K562 (cell line): ENCODE measurements around the gene KBTBD13. TPM values are rescaled to one million over a fixed set of nuclear protein-coding genes. Genes with fewer than 3 reads are reported as not detected.

Experiments used
- BMI1 ChIP-seq: fragments of 150-350 bp; IDR thresholded peaks from 2 replicates; pipeline ENCODE4 v1.6.1; 2014; ENCODE audit warnings: low read length
- CHD1 ChIP-seq: fragments of 200-600 bp; sonication (generic); IDR thresholded peaks from one replicate; pipeline ENCODE4 v1.6.1; 2012; ENCODE audit warnings: mild to moderate bottlenecking, moderate library complexity, low read length, inconsistent platforms
- ETV5 ChIP-seq: sonication (generic); formaldehyde crosslinking; IDR thresholded peaks from 2 replicates; pipeline ENCODE4 v1.4.0; 2020; ENCODE audit warnings: low read depth, mild to moderate bottlenecking, missing genetic modification reagents
- FOS ChIP-seq: IDR thresholded peaks from 3 replicates; pipeline ENCODE4 v1.6.1; 2011; ENCODE audit not compliant: insufficient read length; ENCODE audit errors: extremely low read depth
- FUS ChIP-seq: fragments of 200-400 bp; formaldehyde crosslinking; optimal IDR thresholded peaks from 2 replicates; pipeline ENCODE3; 2017; ENCODE audit warnings: low read depth, low read length
- GATA2 ChIP-seq: sonication (generic); formaldehyde crosslinking; IDR thresholded peaks from 2 replicates; pipeline ENCODE4 v1.4.0; 2020; ENCODE audit warnings: mild to moderate bottlenecking, missing genetic modification reagents
- JUNB ChIP-seq: fragments of 450-650 bp; formaldehyde crosslinking; conservative IDR thresholded peaks from 2 replicates; pipeline ENCODE4 v1.4.0; 2020; ENCODE audit warnings: mild to moderate bottlenecking
- JUND ChIP-seq, 2 experiments: IDR thresholded peaks; 2 replicates in 1 of 2; 3 replicates in 1 of 2; pipeline ENCODE4 v1.6.1; 2011; ENCODE audit warnings: borderline replicate concordance in 2 of 2, low read depth in 2 of 2, low read length in 2 of 2, improper control_type of control experiment in 1 of 2, missing biosample characterization in 1 of 2, missing genetic modification characterization in 1 of 2, missing genetic modification reagents in 1 of 2
- KAT7 ChIP-seq: sonication (generic); formaldehyde crosslinking; IDR thresholded peaks from 2 replicates; pipeline ENCODE4 v1.8.0; 2022; ENCODE audit warnings: missing genetic modification reagents, mild to moderate bottlenecking, borderline replicate concordance
- RB1 ChIP-seq: fragments of 450-650 bp; IDR thresholded peaks from 2 replicates; pipeline ENCODE4 v1.6.1; 2017; ENCODE audit warnings: low read depth, mild to moderate bottlenecking
- SMARCA4 ChIP-seq: fragments of 450-650 bp; IDR thresholded peaks from 2 replicates; pipeline ENCODE4 v1.6.1; 2016
- XRCC5 ChIP-seq: fragments of 200-400 bp; formaldehyde crosslinking; IDR thresholded peaks from 2 replicates; pipeline ENCODE4 v1.6.1; 2017; ENCODE audit warnings: low read depth, mild to moderate bottlenecking, low read length
- ZC3H4 ChIP-seq: sonication (generic); formaldehyde crosslinking; IDR thresholded peaks from 2 replicates; pipeline ENCODE4 v1.9.0; 2021; ENCODE audit warnings: missing genetic modification reagents, borderline replicate concordance
- ZNF184 ChIP-seq: sonication (generic); formaldehyde crosslinking; IDR thresholded peaks from 2 replicates; pipeline ENCODE4 v1.5.0; 2020; ENCODE audit warnings: missing genetic modification reagents
- ZNF197 ChIP-seq: fragments of 200-800 bp; sonication (Bioruptor generic); IDR thresholded peaks from 2 replicates; pipeline ENCODE4 v1.6.1; 2016; ENCODE audit warnings: low read depth, missing genetic modification characterization, missing compliant biosample characterization
- ZNF780A ChIP-seq: fragments of 250-450 bp; sonication (Bioruptor Pico); IDR thresholded peaks from 2 replicates; pipeline ENCODE4 v1.5.0; 2021; ENCODE audit warnings: mild to moderate bottlenecking
- polyA plus RNA-seq, 8 experiments: library from polyadenylated mRNA; depleted of rRNA in 4 of 8; stranded (reverse) in 5 of 8; unstranded in 3 of 8; fragments of >200 nt; fragmentation: Nextera tagmentation in 2 of 8; fragmentation: Illumina TruSeq in 1 of 8; extraction: Ambion mirVana in 2 of 8; extraction: Trizol in 1 of 8; gene quantifications; 2 replicates each; pipeline versions ENCODE4 v1.2.1 to v1.2.3, GENCODE V29; 2011 to 2014; ENCODE audit warnings: inconsistent platforms in 1 of 8, missing spikeins in 1 of 8
- total RNA-seq, 7 experiments: library from RNA; depleted of rRNA in 6 of 7; stranded (reverse); fragments of >200 nt in 6 of 7; fragmentation: Illumina TruSeq in 2 of 7; extraction: Trizol in 2 of 7; gene quantifications; 2 replicates each; pipeline versions ENCODE4 v1.2.1 to v1.2.3, GENCODE V29; 2011 to 2021; ENCODE audit warnings: low replicate concordance in 1 of 7
- TF ChIP-seq, protein P1 (sequence below): fragments of 200-800 bp; sonication (Bioruptor generic); IDR thresholded peaks from 2 replicates; pipeline ENCODE4 v1.6.1; 2016; ENCODE audit warnings: missing genetic modification characterization, missing compliant biosample characterization
- TF ChIP-seq, protein P2 (sequence below): sonication (generic); formaldehyde crosslinking; IDR thresholded peaks from 2 replicates; pipeline ENCODE4 v1.8.0; 2022; ENCODE audit warnings: mild to moderate bottlenecking, missing genetic modification reagents
- TF ChIP-seq, protein P3 (sequence below): fragments of 250-450 bp; sonication (Bioruptor Pico); IDR thresholded peaks from 2 replicates; pipeline ENCODE4 v1.8.0; 2022; ENCODE audit warnings: inconsistent platforms, mild to moderate bottlenecking, moderate library complexity, borderline replicate concordance

The KBTBD13 gene
- total and polyA plus RNA-seq, 9 of the 15 experiments (the other 6 are each of a cell fraction or from before 2014, with no cell fraction given): 0.07 to 0.13 (median 0.10) TPM; not detected in 3

DNA sequence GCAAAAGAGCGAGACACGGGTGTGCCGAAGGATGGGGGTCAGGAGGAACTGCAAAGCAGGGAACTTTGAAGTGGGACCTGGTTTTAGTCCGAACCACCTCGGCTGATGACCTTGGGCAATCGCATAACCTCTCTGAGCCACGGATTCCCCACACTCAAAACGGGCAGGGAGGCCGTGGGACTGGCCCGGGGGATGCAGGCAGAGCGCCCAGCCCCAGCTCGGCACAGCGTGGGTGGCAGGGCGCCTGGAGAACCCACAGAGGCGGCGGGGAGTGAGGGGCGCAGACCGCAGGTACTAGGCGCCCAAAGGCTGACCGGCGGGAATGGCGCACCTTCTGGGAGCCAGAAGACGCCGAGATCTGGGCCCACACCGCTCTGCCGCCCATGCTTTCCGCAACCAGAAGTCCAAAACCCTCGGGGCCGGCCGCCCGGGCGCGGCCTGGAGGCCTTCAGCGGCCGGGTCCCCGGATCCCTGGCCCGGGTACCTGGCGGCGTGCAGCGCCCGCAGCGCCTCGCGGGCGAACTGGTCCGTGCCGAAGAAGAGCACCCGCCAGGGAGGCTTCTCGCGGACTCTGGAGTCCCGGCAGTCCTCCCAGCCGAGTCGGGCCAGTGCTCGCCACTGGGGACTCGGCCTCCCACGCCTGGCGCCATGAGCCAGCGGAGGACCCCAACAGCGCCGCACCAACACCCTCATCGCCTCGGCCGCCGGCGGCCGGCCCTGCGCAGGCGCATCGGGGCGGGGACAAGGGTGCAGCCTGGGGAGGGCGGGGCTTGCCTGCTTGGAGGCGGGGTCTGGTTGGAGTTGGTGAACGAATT, 47.4 kb upstream of the KBTBD13 start, which contains the start of gene MTFMT (continued):
- TF ChIP-seq, protein P1, sequence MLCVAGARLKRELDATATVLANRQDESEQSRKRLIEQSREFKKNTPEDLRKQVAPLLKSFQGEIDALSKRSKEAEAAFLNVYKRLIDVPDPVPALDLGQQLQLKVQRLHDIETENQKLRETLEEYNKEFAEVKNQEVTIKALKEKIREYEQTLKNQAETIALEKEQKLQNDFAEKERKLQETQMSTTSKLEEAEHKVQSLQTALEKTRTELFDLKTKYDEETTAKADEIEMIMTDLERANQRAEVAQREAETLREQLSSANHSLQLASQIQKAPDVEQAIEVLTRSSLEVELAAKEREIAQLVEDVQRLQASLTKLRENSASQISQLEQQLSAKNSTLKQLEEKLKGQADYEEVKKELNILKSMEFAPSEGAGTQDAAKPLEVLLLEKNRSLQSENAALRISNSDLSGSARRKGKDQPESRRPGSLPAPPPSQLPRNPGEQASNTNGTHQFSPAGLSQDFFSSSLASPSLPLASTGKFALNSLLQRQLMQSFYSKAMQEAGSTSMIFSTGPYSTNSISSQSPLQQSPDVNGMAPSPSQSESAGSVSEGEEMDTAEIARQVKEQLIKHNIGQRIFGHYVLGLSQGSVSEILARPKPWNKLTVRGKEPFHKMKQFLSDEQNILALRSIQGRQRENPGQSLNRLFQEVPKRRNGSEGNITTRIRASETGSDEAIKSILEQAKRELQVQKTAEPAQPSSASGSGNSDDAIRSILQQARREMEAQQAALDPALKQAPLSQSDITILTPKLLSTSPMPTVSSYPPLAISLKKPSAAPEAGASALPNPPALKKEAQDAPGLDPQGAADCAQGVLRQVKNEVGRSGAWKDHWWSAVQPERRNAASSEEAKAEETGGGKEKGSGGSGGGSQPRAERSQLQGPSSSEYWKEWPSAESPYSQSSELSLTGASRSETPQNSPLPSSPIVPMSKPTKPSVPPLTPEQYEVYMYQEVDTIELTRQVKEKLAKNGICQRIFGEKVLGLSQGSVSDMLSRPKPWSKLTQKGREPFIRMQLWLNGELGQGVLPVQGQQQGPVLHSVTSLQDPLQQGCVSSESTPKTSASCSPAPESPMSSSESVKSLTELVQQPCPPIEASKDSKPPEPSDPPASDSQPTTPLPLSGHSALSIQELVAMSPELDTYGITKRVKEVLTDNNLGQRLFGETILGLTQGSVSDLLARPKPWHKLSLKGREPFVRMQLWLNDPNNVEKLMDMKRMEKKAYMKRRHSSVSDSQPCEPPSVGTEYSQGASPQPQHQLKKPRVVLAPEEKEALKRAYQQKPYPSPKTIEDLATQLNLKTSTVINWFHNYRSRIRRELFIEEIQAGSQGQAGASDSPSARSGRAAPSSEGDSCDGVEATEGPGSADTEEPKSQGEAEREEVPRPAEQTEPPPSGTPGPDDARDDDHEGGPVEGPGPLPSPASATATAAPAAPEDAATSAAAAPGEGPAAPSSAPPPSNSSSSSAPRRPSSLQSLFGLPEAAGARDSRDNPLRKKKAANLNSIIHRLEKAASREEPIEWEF (CRISPR knock-in tag): no peak
- TF ChIP-seq CHD1 (peak; percentile 56), GATA2 (no peak), SMARCA4 (no peak), XRCC5 (no peak), FUS (no peak), ZC3H4 (CRISPR knock-in tag) (no peak), ETV5 (CRISPR knock-in tag) (no peak), RB1 (peak; percentile 82), JUNB (CRISPR knock-in tag) (no peak), ZNF184 (CRISPR knock-in tag) (no peak), ZNF197 (no peak), JUND (IDR thresholded peaks at IDR 0.05; ENCODE audit: borderline replicate concordance, low read depth, low read length) (no peak), JUND (tag; IDR thresholded peaks at IDR 0.05; ENCODE audit: borderline replicate concordance, low read depth, low read length) (no peak), KAT7 (CRISPR knock-in tag) (peak; percentile 78; the same call in 1 of the 2 replicates), ZNF780A (CRISPR knock-in tag) (no peak), FOS (no peak), BMI1 (no peak)
- TF ChIP-seq, protein P2, sequence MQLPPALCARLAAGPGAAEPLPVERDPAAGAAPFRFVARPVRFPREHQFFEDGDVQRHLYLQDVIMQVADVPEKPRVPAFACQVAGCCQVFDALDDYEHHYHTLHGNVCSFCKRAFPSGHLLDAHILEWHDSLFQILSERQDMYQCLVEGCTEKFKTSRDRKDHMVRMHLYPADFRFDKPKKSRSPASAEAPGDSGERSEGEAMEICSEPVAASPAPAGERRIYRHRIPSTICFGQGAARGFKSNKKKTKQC (CRISPR knock-in tag): no peak
- TF ChIP-seq, protein P3, sequence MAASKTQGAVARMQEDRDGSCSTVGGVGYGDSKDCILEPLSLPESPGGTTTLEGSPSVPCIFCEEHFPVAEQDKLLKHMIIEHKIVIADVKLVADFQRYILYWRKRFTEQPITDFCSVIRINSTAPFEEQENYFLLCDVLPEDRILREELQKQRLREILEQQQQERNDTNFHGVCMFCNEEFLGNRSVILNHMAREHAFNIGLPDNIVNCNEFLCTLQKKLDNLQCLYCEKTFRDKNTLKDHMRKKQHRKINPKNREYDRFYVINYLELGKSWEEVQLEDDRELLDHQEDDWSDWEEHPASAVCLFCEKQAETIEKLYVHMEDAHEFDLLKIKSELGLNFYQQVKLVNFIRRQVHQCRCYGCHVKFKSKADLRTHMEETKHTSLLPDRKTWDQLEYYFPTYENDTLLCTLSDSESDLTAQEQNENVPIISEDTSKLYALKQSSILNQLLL (CRISPR knock-in tag): no peak
